SK-N-SH treated with all-trans-retinoic acid at 6 μM for 48 hours (cell line): ENCODE measurements around the gene CCDC174.

Source experiments
- ATAC-seq: fragments of 200-7000 bp; cut with Tn5 transposase; 3 replicates; pipeline ENCODE4 v1.9.1; 2020; ENCODE audit warnings: mild to moderate bottlenecking, moderate library complexity
- ARNTL ChIP-seq: fragments of 450-650 bp; formaldehyde crosslinking; IDR thresholded peaks from 2 replicates; pipeline ENCODE4 v1.5.0; 2020; ENCODE audit warnings: low read depth, mild to moderate bottlenecking, moderate library complexity, borderline replicate concordance
- CSRNP3 ChIP-seq: fragments of 250-450 bp; sonication (Bioruptor Pico); IDR thresholded peaks from 2 replicates; pipeline ENCODE4 v1.5.1; 2021; ENCODE audit warnings: mild to moderate bottlenecking, moderate library complexity
- GLIS3 ChIP-seq: fragments of 250-450 bp; sonication (Bioruptor Pico); IDR thresholded peaks from 2 replicates; pipeline ENCODE4 v1.5.0; 2020; ENCODE audit warnings: mild to moderate bottlenecking, moderate library complexity
- OSR1 ChIP-seq: fragments of 250-450 bp; sonication (Bioruptor Pico); IDR thresholded peaks from 2 replicates; pipeline ENCODE4 v1.8.0; 2022; ENCODE audit warnings: moderate library complexity, mild to moderate bottlenecking, inconsistent platforms
- RARB ChIP-seq: fragments of 250-450 bp; sonication (Bioruptor Pico); IDR thresholded peaks from 2 replicates; pipeline ENCODE4 v1.8.0; 2021; ENCODE audit warnings: mild to moderate bottlenecking, moderate library complexity
- SNAI2 ChIP-seq: fragments of 250-450 bp; sonication (Bioruptor Pico); IDR thresholded peaks from 2 replicates; pipeline ENCODE4 v1.5.0; 2020; ENCODE audit warnings: mild to moderate bottlenecking, moderate library complexity
- TCF4 ChIP-seq: fragments of 250-450 bp; sonication (Bioruptor Pico); IDR thresholded peaks from 2 replicates; pipeline ENCODE4 v1.8.0; 2021; ENCODE audit warnings: mild to moderate bottlenecking, moderate library complexity, borderline replicate concordance
- ZC3H10 ChIP-seq: fragments of 250-450 bp; sonication (Bioruptor Pico); IDR thresholded peaks from 2 replicates; pipeline ENCODE4 v1.5.1; 2021; ENCODE audit warnings: mild to moderate bottlenecking, moderate library complexity
- ZFP3 ChIP-seq: fragments of 250-450 bp; sonication (Bioruptor Pico); IDR thresholded peaks from 2 replicates; pipeline ENCODE4 v1.5.0; 2020; ENCODE audit warnings: mild to moderate bottlenecking, moderate library complexity
- ZFP30 ChIP-seq: fragments of 450-650 bp; formaldehyde crosslinking; IDR thresholded peaks from 2 replicates; pipeline ENCODE4 v1.5.0; 2022; ENCODE audit warnings: mild to moderate bottlenecking, moderate library complexity
- ZNF565 ChIP-seq: fragments of 450-650 bp; formaldehyde crosslinking; conservative IDR thresholded peaks from 2 replicates; pipeline ENCODE4 v1.5.0; 2020; ENCODE audit warnings: low read depth, mild to moderate bottlenecking, moderate library complexity
- ZNF70 ChIP-seq: fragments of 450-650 bp; formaldehyde crosslinking; IDR thresholded peaks from 2 replicates; pipeline ENCODE4 v1.5.0; 2020; ENCODE audit warnings: mild to moderate bottlenecking, moderate library complexity
- ZNF8 ChIP-seq: fragments of 450-650 bp; formaldehyde crosslinking; IDR thresholded peaks from 2 replicates; pipeline ENCODE4 v1.5.0; 2020; ENCODE audit warnings: mild to moderate bottlenecking, moderate library complexity
- TF ChIP-seq, protein P1 (sequence below): fragments of 250-450 bp; sonication (Bioruptor Pico); IDR thresholded peaks from 2 replicates; pipeline ENCODE4 v1.5.1; 2020; ENCODE audit warnings: low read depth, mild to moderate bottlenecking, moderate library complexity
- TF ChIP-seq, protein P2 (sequence below): fragments of 250-450 bp; sonication (Bioruptor Pico); IDR thresholded peaks from 2 replicates; pipeline ENCODE4 v1.8.0; 2021; ENCODE audit warnings: low read depth, mild to moderate bottlenecking, moderate library complexity, borderline replicate concordance
- TF ChIP-seq, protein P3 (sequence below): fragments of 250-450 bp; sonication (Bioruptor Pico); IDR thresholded peaks from 2 replicates; pipeline ENCODE4 v1.8.0; 2020; ENCODE audit warnings: mild to moderate bottlenecking, moderate library complexity, borderline replicate concordance

CCDC174 gene

DNA sequence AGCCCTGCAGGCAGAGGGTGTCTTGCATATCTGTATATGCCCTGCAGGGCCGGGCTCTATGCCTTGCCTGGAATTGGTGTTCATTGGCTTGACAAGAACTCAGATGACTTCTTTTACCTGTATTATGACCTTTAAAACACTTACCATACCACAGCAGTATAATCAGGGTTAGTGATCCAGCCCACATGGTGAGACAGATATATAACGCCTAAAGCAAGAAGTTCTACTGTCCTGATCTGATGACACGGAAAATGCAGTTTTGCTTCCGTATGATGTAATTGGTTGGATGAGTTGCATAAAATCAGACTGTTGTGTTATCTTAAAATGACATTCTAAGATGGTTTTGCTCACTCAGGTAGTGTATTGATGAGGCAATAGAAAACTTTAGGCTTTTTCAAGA, 9.4 kb downstream of the CCDC174 start:
- ATAC-seq: no peak
- TF ChIP-seq ARNTL (CRISPR knock-in tag) (no peak), SNAI2 (CRISPR knock-in tag) (no peak)

GRCh38 chr3:14663396-14664135, 12.0 kb downstream of the CCDC174 start:
- TF ChIP-seq ZNF8 (no peak), SNAI2 (CRISPR knock-in tag) (no peak), RARB (no peak)
- TF ChIP-seq, all 23 proteins: peak for 0
- ATAC-seq: no peak

DNA sequence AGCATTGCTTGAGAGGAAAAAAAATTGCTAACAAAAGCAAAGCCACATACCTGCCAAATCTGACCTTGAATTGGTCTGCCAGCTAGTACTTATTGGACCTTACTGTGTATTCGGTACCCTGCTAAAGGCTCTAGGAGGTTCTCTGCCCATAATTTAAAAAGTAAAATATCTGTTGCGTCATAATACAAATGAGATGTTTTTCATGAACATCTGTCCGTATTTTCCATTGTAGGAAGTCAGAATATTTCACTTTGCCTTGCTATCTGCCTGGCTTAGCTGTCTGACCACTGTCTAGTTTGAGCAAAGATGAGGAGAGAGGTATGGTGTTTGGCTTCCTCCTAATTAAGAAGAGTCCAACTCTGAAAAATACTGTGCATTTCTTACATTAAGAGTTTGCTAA, 12.6 kb downstream of the CCDC174 start:
- no peak for ATAC-seq
- TF ChIP-seq CSRNP3 (CRISPR knock-in tag) (no peak), ZNF70 (no peak), ZFP3 (CRISPR knock-in tag) (no peak), ZNF565 (no peak), GLIS3 (CRISPR knock-in tag) (no peak), ZC3H10 (CRISPR knock-in tag) (no peak)
- TF ChIP-seq, protein P1, sequence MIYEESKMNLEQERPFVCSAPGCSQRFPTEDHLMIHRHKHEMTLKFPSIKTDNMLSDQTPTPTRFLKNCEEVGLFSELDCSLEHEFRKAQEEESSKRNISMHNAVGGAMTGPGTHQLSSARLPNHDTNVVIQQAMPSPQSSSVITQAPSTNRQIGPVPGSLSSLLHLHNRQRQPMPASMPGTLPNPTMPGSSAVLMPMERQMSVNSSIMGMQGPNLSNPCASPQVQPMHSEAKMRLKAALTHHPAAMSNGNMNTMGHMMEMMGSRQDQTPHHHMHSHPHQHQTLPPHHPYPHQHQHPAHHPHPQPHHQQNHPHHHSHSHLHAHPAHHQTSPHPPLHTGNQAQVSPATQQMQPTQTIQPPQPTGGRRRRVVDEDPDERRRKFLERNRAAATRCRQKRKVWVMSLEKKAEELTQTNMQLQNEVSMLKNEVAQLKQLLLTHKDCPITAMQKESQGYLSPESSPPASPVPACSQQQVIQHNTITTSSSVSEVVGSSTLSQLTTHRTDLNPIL: no peak
- TF ChIP-seq, protein P2, sequence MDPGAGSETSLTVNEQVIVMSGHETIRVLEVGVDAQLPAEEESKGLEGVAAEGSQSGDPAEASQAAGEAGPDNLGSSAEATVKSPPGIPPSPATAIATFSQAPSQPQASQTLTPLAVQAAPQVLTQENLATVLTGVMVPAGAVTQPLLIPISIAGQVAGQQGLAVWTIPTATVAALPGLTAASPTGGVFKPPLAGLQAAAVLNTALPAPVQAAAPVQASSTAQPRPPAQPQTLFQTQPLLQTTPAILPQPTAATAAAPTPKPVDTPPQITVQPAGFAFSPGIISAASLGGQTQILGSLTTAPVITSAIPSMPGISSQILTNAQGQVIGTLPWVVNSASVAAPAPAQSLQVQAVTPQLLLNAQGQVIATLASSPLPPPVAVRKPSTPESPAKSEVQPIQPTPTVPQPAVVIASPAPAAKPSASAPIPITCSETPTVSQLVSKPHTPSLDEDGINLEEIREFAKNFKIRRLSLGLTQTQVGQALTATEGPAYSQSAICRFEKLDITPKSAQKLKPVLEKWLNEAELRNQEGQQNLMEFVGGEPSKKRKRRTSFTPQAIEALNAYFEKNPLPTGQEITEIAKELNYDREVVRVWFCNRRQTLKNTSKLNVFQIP: no peak

- no peak for TF ChIP-seq ZFP3 (CRISPR knock-in tag)
- TF ChIP-seq ZC3H10 (CRISPR knock-in tag): no peak
- TF ChIP-seq, protein P3, sequence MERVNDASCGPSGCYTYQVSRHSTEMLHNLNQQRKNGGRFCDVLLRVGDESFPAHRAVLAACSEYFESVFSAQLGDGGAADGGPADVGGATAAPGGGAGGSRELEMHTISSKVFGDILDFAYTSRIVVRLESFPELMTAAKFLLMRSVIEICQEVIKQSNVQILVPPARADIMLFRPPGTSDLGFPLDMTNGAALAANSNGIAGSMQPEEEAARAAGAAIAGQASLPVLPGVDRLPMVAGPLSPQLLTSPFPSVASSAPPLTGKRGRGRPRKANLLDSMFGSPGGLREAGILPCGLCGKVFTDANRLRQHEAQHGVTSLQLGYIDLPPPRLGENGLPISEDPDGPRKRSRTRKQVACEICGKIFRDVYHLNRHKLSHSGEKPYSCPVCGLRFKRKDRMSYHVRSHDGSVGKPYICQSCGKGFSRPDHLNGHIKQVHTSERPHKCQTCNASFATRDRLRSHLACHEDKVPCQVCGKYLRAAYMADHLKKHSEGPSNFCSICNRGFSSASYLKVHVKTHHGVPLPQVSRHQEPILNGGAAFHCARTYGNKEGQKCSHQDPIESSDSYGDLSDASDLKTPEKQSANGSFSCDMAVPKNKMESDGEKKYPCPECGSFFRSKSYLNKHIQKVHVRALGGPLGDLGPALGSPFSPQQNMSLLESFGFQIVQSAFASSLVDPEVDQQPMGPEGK (CRISPR knock-in tag): no peak
- TF ChIP-seq OSR1: no peak
- ATAC-seq: no peak
Measured at GRCh38 chr3:14672588-14672987, 21.0 kb downstream of the CCDC174 start.

GRCh38 chr3:14674841-14675240, 23.3 kb downstream of the CCDC174 start, which contains the start of gene C3orf20:
Gene C3orf20, plus strand, starts transcription at chr3:14675141. Its CDS starts 7,573 bp downstream, at chr3:14682714.
- ATAC-seq: no peak
- TF ChIP-seq, protein P3 (CRISPR knock-in tag): no peak
- TF ChIP-seq ZFP30 (no peak), ARNTL (CRISPR knock-in tag) (no peak), OSR1 (no peak), TCF4 (CRISPR knock-in tag) (no peak), ZNF8 (no peak)

DNA sequence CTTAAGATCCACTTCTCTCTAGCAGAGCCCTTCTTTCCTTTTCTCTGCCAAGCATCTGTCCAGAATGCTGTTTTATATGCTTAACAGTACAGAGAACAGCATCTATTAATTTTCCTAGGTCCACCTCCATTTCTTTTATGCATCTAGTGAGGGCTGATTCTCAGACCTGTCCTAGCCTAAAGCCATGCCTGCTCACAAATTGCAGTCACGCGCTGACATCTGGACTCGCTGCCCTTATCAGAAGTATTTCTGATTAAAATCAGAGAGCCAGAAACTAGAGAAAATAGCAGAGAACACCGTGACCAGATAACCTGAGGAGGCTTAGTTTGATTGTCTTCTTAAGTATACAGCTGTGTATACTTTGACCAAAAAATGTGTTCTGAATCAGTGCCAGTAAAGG, 25.3 kb downstream of the CCDC174 start:
- ATAC-seq: no peak
- TF ChIP-seq TCF4 (CRISPR knock-in tag) (peak; percentile 72; the same call in 1 of the 2 replicates), ZNF70 (peak; percentile 82; the same call in 1 of the 2 replicates)
- TF ChIP-seq, protein P2: no peak
